ENCODE results near the gene EIF6. TPM values are rescaled to one million over a fixed set of nuclear protein-coding genes. Genes with fewer than 3 reads are reported as not detected.

Gene EIF6
- total and polyA plus RNA-seq, 2 donors (not counting 3 experiments of a cell fraction or from before 2014, with no cell fraction given) = 153 to 286 TPM

GRCh38 chr20:35296101-35296554 lies 11.6 kb upstream of the EIF6 start:
- no TSS peak for BruUV-seq (replicated peaks)

More at GRCh38 chr20:35296101-35296554, 11.6 kb upstream of the EIF6 start:
- TF ChIP-seq GATA2 (IDR thresholded peaks at IDR 0.05; ENCODE audit: insufficient read depth, insufficient read length, low read depth, low read length) (no peak), JUN (IDR thresholded peaks at IDR 0.05; ENCODE audit: borderline replicate concordance, insufficient read depth, insufficient read length, low read depth) (no peak), POLR2A (IDR thresholded peaks at IDR 0.05; ENCODE audit: low read depth, low read length) (no peak), MYC (IDR thresholded peaks at IDR 0.05; ENCODE audit: low read depth, low read length) (no peak), FOS (IDR thresholded peaks at IDR 0.05; ENCODE audit: borderline replicate concordance, insufficient read depth, low read length) (no peak), EZH2 (IDR thresholded peaks at IDR 0.05; ENCODE audit: borderline replicate concordance, low read depth, low read length, severe bottlenecking) (no peak), POLR2AphosphoS5 (IDR thresholded peaks at IDR 0.05; ENCODE audit: insufficient read depth, low read depth, low read length) (no peak)
- TF ChIP-seq, protein P1, sequence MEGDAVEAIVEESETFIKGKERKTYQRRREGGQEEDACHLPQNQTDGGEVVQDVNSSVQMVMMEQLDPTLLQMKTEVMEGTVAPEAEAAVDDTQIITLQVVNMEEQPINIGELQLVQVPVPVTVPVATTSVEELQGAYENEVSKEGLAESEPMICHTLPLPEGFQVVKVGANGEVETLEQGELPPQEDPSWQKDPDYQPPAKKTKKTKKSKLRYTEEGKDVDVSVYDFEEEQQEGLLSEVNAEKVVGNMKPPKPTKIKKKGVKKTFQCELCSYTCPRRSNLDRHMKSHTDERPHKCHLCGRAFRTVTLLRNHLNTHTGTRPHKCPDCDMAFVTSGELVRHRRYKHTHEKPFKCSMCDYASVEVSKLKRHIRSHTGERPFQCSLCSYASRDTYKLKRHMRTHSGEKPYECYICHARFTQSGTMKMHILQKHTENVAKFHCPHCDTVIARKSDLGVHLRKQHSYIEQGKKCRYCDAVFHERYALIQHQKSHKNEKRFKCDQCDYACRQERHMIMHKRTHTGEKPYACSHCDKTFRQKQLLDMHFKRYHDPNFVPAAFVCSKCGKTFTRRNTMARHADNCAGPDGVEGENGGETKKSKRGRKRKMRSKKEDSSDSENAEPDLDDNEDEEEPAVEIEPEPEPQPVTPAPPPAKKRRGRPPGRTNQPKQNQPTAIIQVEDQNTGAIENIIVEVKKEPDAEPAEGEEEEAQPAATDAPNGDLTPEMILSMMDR (IDR thresholded peaks at IDR 0.05; ENCODE audit: extremely low read depth in 1 of 2, insufficient read depth in 1 of 2, low read depth in 1 of 2, low read length in 2 of 2) = no peak
- TF ChIP-seq, protein P2, sequence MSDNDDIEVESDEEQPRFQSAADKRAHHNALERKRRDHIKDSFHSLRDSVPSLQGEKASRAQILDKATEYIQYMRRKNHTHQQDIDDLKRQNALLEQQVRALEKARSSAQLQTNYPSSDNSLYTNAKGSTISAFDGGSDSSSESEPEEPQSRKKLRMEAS (IDR thresholded peaks at IDR 0.05; ENCODE audit: insufficient read depth, insufficient read length) = no peak
- peaks cover 0 to 2% of the 10 kb centered on the region in 2 experiments for H3K27me3 ChIP-seq (ENCODE audit: control insufficient read depth in 2 of 2, insufficient read depth in 2 of 2, low read length in 2 of 2)
- no peaks in the 10 kb centered on the region for H3K9me1 ChIP-seq (replicated peaks; ENCODE audit: control insufficient read depth, extremely low read depth, insufficient read depth, low read length)
- H2AFZ ChIP-seq (ENCODE audit: low read depth, low read length) = no peak overlapping the region
- intact Hi-C loops (cut with micrococcal nuclease) (no loop called here), dilution Hi-C loops (cut with MboI; ENCODE audit: extremely low pct_ligation_motif_present, low sequenced_read_pairs) (no loop called here)
- H3K36me3 ChIP-seq (ENCODE audit: control insufficient read depth in 2 of 2, extremely low read depth in 1 of 2, insufficient read depth in 2 of 2, low read length in 2 of 2) = no peaks in the 10 kb centered on the region
- H3K4me3 ChIP-seq (replicated peaks in 1 of 3; ENCODE audit: insufficient read depth in 1 of 3, low read depth in 1 of 3, low read length in 3 of 3) = no peak overlapping the region
- ChIA-PET CTCF (interaction anchor here (1.8 to 2.1 kb wide), 4 partner anchors 10 to 143 kb away, joined by 4 to 7 read pairs (median 5); partner anchors contain the start of gene EIF6), POLR2A (no interaction called here)
- H3K27ac ChIP-seq (ENCODE audit: insufficient read depth, low read depth, low read length) = no peak overlapping the region
- no peak overlapping the region for H3K4me2 ChIP-seq (ENCODE audit: insufficient read depth, low read length)
- no peaks in the 10 kb centered on the region for H3K9me3 ChIP-seq (replicated peaks; ENCODE audit: control insufficient read depth, insufficient read depth, low read length)
- no peak for DNase-seq (ENCODE audit: low read depth, low spot score)
- peaks cover 5% of the 10 kb centered on the region for H3K4me1 ChIP-seq (ENCODE audit: control insufficient read depth, extremely low read depth, insufficient read depth, low read length)
- H3K9ac ChIP-seq (replicated peaks; ENCODE audit: extremely low read depth, insufficient read depth, low read length) = no peak overlapping the region
- no peaks in the 10 kb centered on the region for H3K79me2 ChIP-seq (ENCODE audit: control insufficient read depth, insufficient read depth, low read length)
- no peak for FAIRE-seq
- no peaks in the 10 kb centered on the region for H4K20me1 ChIP-seq (replicated peaks; ENCODE audit: control insufficient read depth, extremely low read depth, insufficient read depth, low read length)

Measured in endothelial cell of umbilical vein (primary cell).